MCF 10A (cell line): Measurements from ENCODE around the gene TNFRSF9. TPM values are rescaled to one million over a fixed set of nuclear protein-coding genes. Genes with fewer than 3 reads are reported as not detected.

ENCODE experiments used
- BruUV-seq: library from RNA; stranded (reverse); fragments of 400-500 nt; replicated peaks from 2 replicates; lab custom pipeline; 2021; lab: Mats Ljungman, UMichigan
- CTCF ChIA-PET: fragments of 300-600 bp; sonication (Branson Sonifier 250); formaldehyde crosslinking; extraction: SDS; loops from one replicate; lab custom pipeline; 2021; ENCODE audit warnings: antibody characterized with exemption, inconsistent platforms; lab: Yijun Ruan, JAX
- POLR2A ChIA-PET: fragments of 300-600, 350-650 bp; sonication (Branson Sonifier 250); formaldehyde crosslinking; extraction: SDS; loops from one replicate; lab custom pipeline; 2020; ENCODE audit warnings: antibody characterized with exemption, inconsistent platforms; lab: Yijun Ruan, JAX
- DNase-seq: peaks from one replicate; pipeline ENCODE4 v3.0.0-alpha.2; 2018; ENCODE audit not compliant: unreplicated experiment
- H3K27ac Mint-ChIP-seq: one replicate; pipeline ENCODE4 v1.8.0; 2022; ENCODE audit warnings: mild to moderate bottlenecking, low read depth, mixed read lengths; ENCODE audit not compliant: unreplicated experiment
- H3K27me3 Mint-ChIP-seq: one replicate; pipeline ENCODE4 v1.8.0; 2022; ENCODE audit warnings: mixed read lengths; ENCODE audit not compliant: insufficient read depth, unreplicated experiment
- H3K36me3 Mint-ChIP-seq: one replicate; pipeline ENCODE4 v1.8.0; 2022; ENCODE audit warnings: mild to moderate bottlenecking, moderate library complexity, mixed read lengths; ENCODE audit not compliant: insufficient read depth, unreplicated experiment
- H3K4me1 Mint-ChIP-seq: one replicate; pipeline ENCODE4 v1.8.0; 2022; ENCODE audit warnings: mixed read lengths; ENCODE audit not compliant: insufficient read depth, unreplicated experiment
- H3K4me3 Mint-ChIP-seq: one replicate; pipeline ENCODE4 v1.8.0; 2022; ENCODE audit warnings: mild to moderate bottlenecking, moderate library complexity, mixed read lengths; ENCODE audit not compliant: unreplicated experiment
- H3K9me3 Mint-ChIP-seq: one replicate; pipeline ENCODE4 v1.8.0; 2022; ENCODE audit warnings: mixed read lengths; ENCODE audit not compliant: unreplicated experiment
- intact Hi-C: fragments of 100-400 bp; cut with micrococcal nuclease; formaldehyde crosslinking; loops from 2 replicates; pipeline ENCODE4 v1.14.1; 2022
- total RNA-seq: library from RNA; stranded (reverse); gene quantifications from 2 replicates; pipeline ENCODE4 v1.2.3, GENCODE V29; 2022
- TF ChIP-seq, protein P1 (sequence below): fragments of 200-600 bp; IDR thresholded peaks from one replicate; pipeline ENCODE4 v1.8.0; 2022; ENCODE audit warnings: antibody characterized with exemption, mild to moderate bottlenecking; ENCODE audit not compliant: unreplicated experiment

Gene TNFRSF9
- total RNA-seq, 1 experiment from 2014 or later, result 0.98 TPM

DNA sequence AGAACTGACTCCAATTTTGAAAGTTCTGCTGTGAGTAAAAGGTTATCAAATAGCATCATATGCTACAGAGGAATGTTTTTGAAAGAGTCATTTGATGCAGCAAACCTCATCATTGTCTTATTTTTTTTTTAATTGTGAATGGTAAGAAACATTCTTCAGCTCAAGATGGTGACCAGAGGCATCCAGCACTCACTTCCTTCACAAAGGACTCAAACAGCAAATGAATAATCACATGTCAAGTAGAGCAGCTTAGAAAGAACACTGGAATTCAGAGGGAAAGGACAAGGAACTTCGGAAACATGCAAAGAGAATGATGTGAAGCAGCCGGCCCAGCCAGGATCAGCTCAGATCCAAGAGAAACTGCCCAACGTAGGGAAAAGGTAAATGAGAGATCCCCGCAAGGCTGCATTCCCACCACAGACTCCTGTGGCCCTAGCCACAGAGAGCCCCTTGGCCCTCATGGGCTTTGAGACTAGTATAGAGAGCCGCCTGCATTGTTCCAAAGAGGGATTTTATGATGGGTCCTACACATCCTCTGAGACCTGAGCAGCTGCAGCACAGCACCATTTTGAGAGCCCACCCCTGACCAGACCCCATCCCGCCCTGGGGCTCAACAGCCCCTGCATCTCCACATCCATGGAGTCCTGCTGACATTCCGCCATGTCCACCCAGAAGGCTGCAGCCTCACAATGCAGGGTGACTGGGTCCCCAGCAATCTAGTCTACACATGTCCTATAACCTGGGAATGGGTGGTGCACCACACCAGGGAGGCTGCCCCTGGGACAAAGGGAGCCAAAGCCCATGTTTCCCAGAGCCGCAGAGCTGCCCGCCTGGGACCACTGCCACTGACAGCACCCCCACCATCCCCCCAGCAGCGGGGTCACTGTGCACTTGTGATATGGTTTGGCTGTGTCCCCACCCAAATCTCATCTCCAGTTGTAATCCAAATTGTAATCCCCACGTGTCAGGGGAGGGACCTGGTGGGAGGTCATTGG is 66.5 kb downstream of the TNFRSF9 start:
- TF ChIP-seq, protein P1, sequence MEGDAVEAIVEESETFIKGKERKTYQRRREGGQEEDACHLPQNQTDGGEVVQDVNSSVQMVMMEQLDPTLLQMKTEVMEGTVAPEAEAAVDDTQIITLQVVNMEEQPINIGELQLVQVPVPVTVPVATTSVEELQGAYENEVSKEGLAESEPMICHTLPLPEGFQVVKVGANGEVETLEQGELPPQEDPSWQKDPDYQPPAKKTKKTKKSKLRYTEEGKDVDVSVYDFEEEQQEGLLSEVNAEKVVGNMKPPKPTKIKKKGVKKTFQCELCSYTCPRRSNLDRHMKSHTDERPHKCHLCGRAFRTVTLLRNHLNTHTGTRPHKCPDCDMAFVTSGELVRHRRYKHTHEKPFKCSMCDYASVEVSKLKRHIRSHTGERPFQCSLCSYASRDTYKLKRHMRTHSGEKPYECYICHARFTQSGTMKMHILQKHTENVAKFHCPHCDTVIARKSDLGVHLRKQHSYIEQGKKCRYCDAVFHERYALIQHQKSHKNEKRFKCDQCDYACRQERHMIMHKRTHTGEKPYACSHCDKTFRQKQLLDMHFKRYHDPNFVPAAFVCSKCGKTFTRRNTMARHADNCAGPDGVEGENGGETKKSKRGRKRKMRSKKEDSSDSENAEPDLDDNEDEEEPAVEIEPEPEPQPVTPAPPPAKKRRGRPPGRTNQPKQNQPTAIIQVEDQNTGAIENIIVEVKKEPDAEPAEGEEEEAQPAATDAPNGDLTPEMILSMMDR, result no peak

DNA sequence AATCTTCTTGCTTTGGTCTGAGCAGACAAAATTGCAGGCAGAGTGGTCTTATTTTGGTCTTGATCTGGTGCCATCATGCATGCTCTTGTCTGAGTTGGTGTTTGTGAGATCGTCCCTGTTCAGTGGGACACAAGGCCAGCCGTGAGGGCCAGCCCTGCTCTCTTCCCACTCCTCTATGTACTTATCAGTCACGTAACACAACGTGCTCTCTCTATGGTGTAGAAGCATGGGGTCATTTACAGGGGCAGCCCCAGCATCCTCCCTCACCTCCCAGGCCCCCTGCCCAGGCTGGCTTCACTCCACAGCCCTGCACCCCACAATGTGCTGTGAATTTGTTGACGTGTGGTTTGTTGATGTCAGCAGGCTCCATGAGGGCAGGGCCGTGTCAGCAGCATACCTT is 69.5 kb downstream of the TNFRSF9 start:
- ChIA-PET POLR2A (no interaction called here), CTCF (no interaction called here)
- Mint-ChIP-seq H3K9me3 (no peaks in the 10 kb centered on the region), H3K4me1 (no peaks in the 10 kb centered on the region), H3K4me3 (no peak overlapping the region), H3K27ac (no peak overlapping the region), H3K36me3 (no peaks in the 10 kb centered on the region), H3K27me3 (no peaks in the 10 kb centered on the region)
- TF ChIP-seq, protein P1, result no peak
- DNase-seq, result no peak
- intact Hi-C loops, result no loop called here
- no TSS peak for BruUV-seq

More for the DNA sequence above, 66.5 kb downstream of the TNFRSF9 start:
- Mint-ChIP-seq H3K36me3 (no peaks in the 10 kb centered on the region), H3K4me3 (no peak overlapping the region), H3K9me3 (peaks cover 11% of the 10 kb centered on the region), H3K27me3 (no peaks in the 10 kb centered on the region), H3K4me1 (no peaks in the 10 kb centered on the region), H3K27ac (no peak overlapping the region)
- no peak for DNase-seq
- intact Hi-C loops, result no loop called here
- ChIA-PET POLR2A (no interaction called here), CTCF (no interaction called here)
- no TSS peak for BruUV-seq

DNA sequence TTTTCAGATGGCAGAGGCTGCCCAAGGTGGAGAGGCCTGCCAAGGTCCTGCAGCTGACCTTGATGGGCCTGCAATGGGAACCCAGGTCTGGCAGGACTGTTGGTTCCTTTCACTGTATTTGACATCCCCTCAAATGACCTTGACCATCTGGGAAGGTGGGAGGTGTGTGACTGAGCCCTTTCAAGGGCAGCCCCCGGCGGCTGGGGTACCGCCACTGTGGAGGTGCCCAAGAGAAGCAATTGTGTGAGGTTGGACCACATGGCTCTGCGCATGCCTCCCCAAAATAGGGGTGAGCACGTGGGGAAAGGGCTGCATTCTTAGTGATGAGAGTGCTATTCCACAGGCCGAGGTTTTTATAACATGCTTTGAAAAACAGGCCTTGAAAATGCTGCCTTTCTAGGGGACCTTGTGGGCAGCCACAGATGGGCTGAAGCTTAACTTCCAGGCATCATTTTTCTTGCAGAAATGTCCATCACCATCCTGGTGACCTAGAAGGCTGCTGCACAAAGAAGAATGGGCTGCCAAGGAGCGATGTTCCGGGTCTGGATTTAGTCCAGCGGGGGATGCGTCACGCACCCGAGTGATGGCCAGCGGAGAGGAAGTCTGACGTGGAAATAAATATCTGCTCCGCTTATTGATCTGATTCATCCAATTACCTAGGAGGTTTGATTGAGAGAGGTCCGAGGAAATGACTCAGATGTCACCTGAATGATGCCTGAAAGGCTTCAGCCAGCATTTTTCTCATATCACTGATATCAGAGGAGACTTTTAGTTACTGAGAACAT is 71.3 kb downstream of the TNFRSF9 start:
- no peak overlapping the region for H3K27ac Mint-ChIP-seq

More for the DNA sequence above, 71.3 kb downstream of the TNFRSF9 start:
- H3K36me3 Mint-ChIP-seq, result no peaks in the 10 kb centered on the region
- no TSS peak for BruUV-seq
- ChIA-PET POLR2A (no interaction called here), CTCF (interaction anchor here (0.6 to 1.1 kb wide), 2 partner anchors 25 to 1388 kb away, joined by 3 read pairs; no protein-coding TSS in a partner anchor)
- H3K4me3 Mint-ChIP-seq, result no peak overlapping the region
- no peaks in the 10 kb centered on the region for H3K9me3 Mint-ChIP-seq
- no peaks in the 10 kb centered on the region for H3K27me3 Mint-ChIP-seq
- DNase-seq, result no peak
- H3K4me1 Mint-ChIP-seq, result no peaks in the 10 kb centered on the region
- intact Hi-C loops, result no loop called here
- TF ChIP-seq, protein P1, result no peak
